HUES64 (cell line): ENCODE results near the gene NDUFS8.

Source experiments
- H3K27ac ChIP-seq: 2 replicates; pipeline ENCODE4 v1.7.0; 2013; ENCODE audit warnings: low read depth, low read length, inconsistent platforms
- H3K27me3 ChIP-seq: 2 replicates; pipeline ENCODE4 v1.6.1; 2013; ENCODE audit warnings: mild to moderate bottlenecking, low read length; ENCODE audit not compliant: insufficient read depth
- H3K36me3 ChIP-seq: 2 replicates; pipeline ENCODE4 v1.6.1; 2013; ENCODE audit warnings: mild to moderate bottlenecking, low read length; ENCODE audit not compliant: insufficient read depth
- H3K4me1 ChIP-seq: 2 replicates; pipeline ENCODE4 v1.6.1; 2013; ENCODE audit warnings: mild to moderate bottlenecking, low read length, moderate library complexity; ENCODE audit not compliant: insufficient read depth
- H3K4me3 ChIP-seq: 2 replicates; pipeline ENCODE4 v1.5.1; 2013; ENCODE audit warnings: mild to moderate bottlenecking, low read length, moderate library complexity
- H3K9ac ChIP-seq: 2 replicates; pipeline ENCODE4 v1.6.1; 2013; ENCODE audit warnings: mild to moderate bottlenecking, low read depth, low read length
- H3K9me3 ChIP-seq: 2 replicates; pipeline ENCODE4 v1.6.1; 2013; ENCODE audit warnings: low read depth, low read length; ENCODE audit not compliant: insufficient read depth
- WGBS: fragments of 150-250, 120-280 bp; methylation state at CpG from one replicate; pipeline ENCODE4 v1.1.7; 2013; ENCODE audit warnings: missing lambda C conversion rate; 5-methylcytosine and 5-hydroxymethylcytosine counted together

NDUFS8 gene

DNA sequence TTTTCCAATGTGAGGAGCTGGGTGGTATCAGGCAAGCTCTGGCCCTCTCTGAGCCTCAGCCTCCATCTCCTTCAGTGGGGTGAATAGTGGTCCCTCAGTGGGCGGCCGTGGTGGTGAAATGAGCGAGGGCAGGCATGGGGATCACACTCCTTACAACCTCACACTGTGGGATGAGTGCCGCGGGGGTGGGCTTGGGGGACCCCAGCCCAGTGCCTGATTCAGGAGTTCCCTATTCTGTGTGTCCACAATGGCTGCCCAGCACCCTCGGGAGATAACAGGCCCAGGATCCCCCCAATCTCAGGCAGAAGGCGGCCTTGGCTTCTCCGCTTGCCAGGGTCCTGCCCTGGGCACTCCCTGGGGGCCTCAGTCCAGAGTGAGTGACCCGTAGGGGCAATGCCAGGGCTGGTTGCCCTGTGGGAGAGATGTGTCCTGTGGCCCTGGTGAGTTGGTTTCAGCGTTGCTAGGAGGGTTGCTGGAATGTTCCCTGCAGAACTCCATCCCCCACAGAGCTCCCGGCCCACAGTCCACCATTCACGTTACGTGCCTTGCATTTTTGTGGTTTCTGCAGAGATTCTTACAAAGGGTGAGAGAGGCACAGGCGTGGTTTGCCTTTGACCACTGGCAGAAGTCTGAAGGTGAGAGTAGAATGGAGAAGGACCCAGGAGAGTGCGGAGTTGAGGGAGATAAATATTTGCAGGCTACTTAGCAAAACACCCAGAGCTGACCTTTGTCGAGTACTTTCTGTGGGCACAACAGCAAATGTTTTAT is 17.5 kb upstream of the NDUFS8 start:
- 84% methylated on average over 16 of the region's 16 CpGs for WGBS
- Histone ChIP-seq H3K9ac (no peak overlapping the region), H3K27ac (no peak overlapping the region), H3K36me3 (no peaks in the 10 kb centered on the region), H3K9me3 (no peaks in the 10 kb centered on the region), H3K27me3 (no peaks in the 10 kb centered on the region), H3K4me3 (no peak overlapping the region), H3K4me1 (peaks cover 12% of the 10 kb centered on the region)

DNA sequence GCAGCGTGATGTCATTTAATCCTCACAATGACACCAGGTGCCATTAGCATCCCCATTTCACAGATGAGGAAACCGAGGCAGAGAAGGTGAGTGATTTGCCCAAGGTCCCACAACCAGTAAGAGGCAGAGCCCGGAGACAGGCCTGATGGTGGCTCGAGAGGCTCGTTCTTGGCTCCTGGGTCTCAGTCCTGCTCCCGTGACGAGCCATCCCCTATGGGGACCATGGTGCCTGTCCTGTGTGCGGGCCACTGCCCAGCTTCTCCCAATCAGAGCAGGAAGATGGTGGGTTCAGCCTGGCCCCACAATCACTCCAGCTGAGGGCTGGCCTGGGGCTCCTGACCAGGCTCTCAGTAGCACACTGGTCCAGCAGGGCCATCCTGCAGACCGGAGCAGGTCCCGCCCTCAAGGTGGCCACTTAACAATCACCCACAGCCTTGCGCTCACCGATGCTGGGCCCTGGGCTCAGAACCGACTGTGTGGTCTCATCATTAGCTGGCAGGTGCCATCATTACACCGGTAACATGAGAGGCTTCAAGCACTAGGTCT is 16.8 kb upstream of the NDUFS8 start:
- H3K4me3 ChIP-seq, result no peak overlapping the region
- no peaks in the 10 kb centered on the region for H3K27me3 ChIP-seq
- no peaks in the 10 kb centered on the region for H3K36me3 ChIP-seq
- WGBS, result 92% methylated on average over 14 of the region's 14 CpGs
- H3K9ac ChIP-seq, result no peak overlapping the region
- no peaks in the 10 kb centered on the region for H3K9me3 ChIP-seq
- H3K27ac ChIP-seq, result no peak overlapping the region
- H3K4me1 ChIP-seq, result peaks cover 12% of the 10 kb centered on the region

DNA sequence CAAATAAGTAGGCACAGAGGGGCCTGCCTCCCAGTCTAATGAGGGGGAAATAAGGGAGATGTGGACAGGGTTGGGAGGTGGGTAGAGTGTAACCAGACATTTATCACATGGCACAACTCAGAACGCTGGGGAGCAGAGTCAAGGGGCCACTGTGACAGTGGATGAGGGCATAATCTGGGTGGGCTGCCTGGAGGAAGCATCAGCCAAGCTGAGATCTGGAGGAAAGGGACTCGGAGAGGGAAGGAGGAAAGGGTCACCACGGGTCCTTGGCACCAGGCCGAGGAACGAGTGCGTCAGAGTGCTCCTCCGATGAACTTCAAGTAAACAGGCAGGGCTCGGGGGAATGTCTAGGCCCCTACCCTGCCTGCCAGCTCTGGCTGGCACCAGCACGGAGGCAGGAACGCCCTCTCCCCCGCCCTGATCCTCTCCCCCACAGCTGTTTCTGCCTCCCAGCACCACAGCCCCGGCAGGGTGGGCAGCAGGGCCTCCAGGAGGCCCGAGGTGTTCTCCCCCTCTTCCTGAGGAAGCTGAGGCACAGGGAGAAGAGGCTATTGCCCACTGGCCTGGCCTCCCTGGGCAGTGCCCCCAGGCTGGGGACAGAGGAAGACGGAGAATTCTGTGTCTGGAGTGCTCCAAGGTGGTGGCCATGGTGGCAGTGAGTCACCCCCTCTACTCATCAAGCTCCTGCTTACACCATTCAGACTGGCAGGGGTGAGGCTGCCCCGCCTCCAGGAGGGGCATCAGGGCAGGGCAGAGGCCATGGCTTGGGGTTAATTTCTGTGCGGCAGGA is 16.1 kb upstream of the NDUFS8 start:
- Histone ChIP-seq H3K36me3 (no peaks in the 10 kb centered on the region), H3K4me1 (peaks cover 12% of the 10 kb centered on the region), H3K27ac (no peak overlapping the region), H3K27me3 (no peaks in the 10 kb centered on the region), H3K4me3 (no peak overlapping the region), H3K9ac (peak overlapping the region; percentile 11; the same call in 1 of the 2 replicates), H3K9me3 (no peaks in the 10 kb centered on the region)
- WGBS, result 84% methylated on average over 16 of the region's 16 CpGs

DNA sequence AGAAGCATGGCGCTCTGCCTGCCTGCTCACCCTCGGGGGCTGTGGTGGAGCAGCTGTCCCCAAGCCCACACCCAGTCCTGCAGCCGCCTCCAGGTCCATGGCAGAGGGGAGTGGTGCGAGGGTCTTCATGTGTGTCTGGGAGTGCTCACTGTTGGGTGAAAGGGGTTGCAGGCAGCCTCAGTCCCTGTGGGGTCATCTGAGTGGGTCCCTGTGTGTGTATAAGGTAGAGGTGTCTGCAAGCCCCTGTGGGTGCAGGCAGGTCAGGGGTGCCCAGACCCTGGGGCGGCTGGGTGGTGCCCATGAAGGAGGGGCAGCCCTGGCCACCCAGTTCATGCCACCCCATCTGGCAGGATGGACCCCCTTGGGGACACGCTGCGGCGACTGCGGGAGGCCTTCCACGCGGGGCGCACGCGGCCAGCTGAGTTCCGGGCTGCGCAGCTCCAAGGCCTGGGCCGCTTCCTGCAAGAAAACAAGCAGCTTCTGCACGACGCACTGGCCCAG is 15.5 kb upstream of the NDUFS8 start:
- Histone ChIP-seq H3K36me3 (no peaks in the 10 kb centered on the region), H3K4me1 (peaks cover 12% of the 10 kb centered on the region), H3K27me3 (no peaks in the 10 kb centered on the region), H3K4me3 (no peak overlapping the region), H3K27ac (no peak overlapping the region), H3K9me3 (no peaks in the 10 kb centered on the region), H3K9ac (no peak overlapping the region)
- 93% methylated on average over 19 of the region's 19 CpGs for WGBS

DNA sequence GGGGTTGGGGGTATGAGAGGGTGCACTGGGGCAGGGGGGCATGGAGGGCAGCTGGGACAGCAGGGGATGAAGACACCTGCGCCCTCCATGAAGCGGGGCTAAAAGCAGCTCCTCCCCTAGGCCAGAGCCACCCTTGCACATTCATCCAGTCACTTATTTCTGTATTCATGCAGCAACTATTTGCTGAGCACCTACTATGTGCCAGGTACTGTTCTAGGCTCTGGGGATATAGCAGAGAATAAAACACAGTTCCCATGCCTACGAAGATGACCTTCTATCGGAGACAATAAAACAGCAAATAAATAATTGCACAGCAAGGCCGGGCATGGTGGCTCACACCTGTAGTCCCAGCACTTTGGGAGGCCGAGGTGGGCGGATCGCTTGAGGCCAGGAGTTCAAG is 15.0 kb upstream of the NDUFS8 start:
- WGBS, result 96% methylated on average over 8 of the region's 8 CpGs
- Histone ChIP-seq H3K27ac (no peak overlapping the region), H3K4me1 (peaks cover 7% of the 10 kb centered on the region), H3K4me3 (no peak overlapping the region), H3K9me3 (no peaks in the 10 kb centered on the region), H3K27me3 (no peaks in the 10 kb centered on the region), H3K9ac (no peak overlapping the region), H3K36me3 (no peaks in the 10 kb centered on the region)

DNA sequence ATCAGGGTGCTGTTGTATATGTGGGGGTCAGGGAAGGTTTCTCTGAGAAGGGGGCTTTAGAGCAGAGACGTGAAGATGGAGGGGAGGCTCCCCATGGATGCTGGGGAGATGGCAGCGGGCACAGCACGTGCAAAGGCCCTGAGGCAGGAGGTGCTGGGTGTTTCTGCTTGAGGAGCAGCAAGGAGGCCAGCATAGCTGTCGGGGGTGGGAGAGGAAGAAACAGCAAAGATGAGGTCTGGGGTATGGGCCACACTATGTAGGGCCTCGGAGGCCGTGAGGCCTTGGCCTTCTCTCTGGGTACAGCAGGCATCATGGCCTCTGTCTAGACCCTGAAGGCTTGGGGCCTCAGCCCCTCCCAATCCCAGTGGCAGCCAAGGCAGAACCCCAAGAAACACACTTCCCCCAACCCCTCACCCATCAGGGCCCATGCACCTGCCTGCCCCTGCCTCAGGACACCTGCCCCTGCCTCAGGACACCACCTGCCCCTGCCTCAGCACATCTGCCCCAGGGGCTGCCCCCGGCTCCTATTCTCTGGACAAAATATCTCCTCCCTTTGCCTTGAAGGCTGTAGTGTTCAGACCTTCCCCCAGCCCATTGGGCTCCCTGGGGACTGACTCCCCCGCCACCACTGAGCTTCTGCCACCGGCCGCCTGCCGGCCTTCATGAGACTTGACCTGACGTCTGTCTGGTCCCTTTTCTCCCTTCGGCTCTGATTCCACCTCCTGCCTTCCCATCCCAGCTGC is 14.1 kb upstream of the NDUFS8 start:
- 79% methylated on average over 13 of the region's 13 CpGs for WGBS
- no peaks in the 10 kb centered on the region for H3K4me1 ChIP-seq
- no peaks in the 10 kb centered on the region for H3K9me3 ChIP-seq
- no peak overlapping the region for H3K4me3 ChIP-seq
- H3K27me3 ChIP-seq, result no peaks in the 10 kb centered on the region
- no peaks in the 10 kb centered on the region for H3K36me3 ChIP-seq
- no peak overlapping the region for H3K9ac ChIP-seq
- no peak overlapping the region for H3K27ac ChIP-seq

DNA sequence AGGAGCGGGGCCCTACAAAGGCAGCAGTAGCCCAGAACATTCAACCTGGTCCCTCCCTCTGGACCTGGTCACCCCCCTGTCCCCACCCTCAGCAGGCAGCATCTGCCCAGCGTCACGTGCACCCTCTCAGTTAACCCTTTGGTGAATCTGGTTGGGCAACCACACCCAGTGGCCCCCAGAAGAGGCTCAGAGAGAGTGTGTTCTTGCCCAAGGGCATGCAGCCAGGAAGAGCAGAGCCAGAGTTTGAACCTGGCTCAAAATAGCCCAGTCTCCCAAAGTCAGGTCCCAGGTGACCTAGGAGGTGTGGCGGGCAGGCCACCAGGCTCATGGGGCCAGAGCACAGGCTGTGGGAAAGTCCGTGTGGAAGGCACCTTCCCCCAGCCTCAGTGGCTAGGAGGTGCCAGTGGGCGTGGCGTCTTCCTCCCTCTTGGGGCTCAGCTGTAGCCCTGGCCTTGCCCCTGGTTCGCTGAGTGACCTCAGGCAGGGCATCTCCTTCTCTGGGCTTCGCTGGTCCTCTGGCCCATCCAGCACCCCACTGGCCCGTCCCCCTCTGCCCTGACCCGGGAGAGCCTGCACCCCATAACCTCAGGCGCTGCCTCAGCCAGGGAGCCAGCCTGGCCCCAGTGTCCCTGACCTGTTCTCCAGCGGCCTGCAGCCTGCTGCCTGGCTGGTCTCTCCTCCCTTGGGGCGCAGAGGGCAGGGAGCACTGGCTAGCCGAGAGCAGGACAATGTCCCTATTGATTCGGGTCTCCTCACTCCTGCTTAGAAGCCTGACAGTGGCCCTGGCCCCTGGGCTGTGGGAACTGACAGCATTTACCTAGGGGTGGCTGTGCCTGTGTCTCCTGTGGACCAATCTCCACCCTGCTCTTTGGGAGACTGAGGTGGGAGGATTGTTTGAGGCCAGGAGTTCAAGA is 13.3 kb upstream of the NDUFS8 start:
- no peak overlapping the region for H3K9ac ChIP-seq
- H3K36me3 ChIP-seq, result no peaks in the 10 kb centered on the region
- H3K4me1 ChIP-seq, result no peaks in the 10 kb centered on the region
- no peak overlapping the region for H3K4me3 ChIP-seq
- WGBS, result 81% methylated on average over 16 of the region's 16 CpGs
- H3K9me3 ChIP-seq, result no peaks in the 10 kb centered on the region
- H3K27ac ChIP-seq, result no peak overlapping the region
- no peaks in the 10 kb centered on the region for H3K27me3 ChIP-seq

DNA sequence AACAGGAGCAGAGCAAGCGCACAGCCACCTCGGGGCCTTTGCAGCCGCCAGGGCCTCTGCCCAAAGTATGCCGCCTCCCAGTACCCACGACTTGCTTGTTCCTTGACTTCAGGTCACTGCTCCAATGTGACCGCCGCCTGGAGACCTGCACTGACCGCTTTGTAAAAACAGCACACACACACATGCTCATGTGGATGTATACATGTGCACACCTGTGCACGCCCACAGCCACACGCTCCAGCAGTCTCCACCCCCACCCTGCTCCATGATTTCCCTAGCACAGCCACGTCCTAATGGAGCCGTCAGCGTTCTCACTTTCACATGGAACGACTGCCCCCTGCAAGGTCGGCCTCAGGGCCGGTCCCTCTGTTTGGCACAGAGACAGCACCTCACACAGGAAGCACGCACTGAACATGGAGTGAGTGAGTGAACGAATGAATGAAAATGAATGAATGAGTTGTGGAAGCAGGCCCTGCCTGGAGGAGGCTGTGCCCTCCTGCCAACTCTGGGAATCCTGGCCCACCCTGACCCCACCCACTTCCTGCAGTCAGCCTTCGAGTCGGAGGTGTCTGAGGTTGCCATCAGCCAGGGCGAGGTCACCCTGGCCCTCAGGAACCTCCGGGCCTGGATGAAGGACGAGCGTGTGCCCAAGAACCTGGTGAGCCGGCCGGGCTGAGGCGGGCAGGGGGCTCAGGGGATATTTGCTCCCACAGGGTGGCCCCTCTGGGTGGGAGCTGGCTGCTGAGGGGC is 12.3 kb upstream of the NDUFS8 start:
- no peak overlapping the region for H3K27ac ChIP-seq

DNA sequence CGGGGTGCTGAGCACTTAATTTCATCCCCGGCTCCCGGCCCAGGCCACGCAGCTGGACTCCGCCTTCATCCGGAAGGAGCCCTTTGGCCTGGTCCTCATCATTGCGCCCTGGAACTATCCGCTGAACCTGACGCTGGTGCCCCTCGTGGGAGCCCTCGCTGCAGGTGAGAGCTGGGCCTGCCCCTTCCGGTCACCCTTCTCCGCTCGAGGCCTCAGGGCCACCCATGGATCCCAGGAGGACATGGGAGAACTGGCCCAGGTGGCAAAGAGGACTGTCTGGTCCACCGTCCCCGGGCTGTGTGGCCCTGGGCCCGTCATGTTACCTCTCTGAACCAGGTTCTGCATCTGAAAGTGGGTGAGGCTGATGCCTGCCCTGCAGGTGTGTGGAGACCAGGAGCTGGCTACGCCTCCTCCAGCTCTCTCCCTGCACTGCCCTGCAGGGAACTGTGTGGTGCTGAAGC is 11.7 kb upstream of the NDUFS8 start:
- 92% methylated on average over 18 of the region's 18 CpGs for WGBS
- Histone ChIP-seq H3K9ac (no peak overlapping the region), H3K4me3 (no peak overlapping the region), H3K4me1 (no peaks in the 10 kb centered on the region), H3K36me3 (no peaks in the 10 kb centered on the region), H3K27ac (no peak overlapping the region), H3K27me3 (no peaks in the 10 kb centered on the region), H3K9me3 (no peaks in the 10 kb centered on the region)

More for the DNA sequence above, 12.3 kb upstream of the NDUFS8 start:
- Histone ChIP-seq H3K9ac (no peak overlapping the region), H3K27me3 (no peaks in the 10 kb centered on the region), H3K9me3 (no peaks in the 10 kb centered on the region), H3K4me1 (no peaks in the 10 kb centered on the region), H3K4me3 (no peak overlapping the region), H3K36me3 (no peaks in the 10 kb centered on the region)
- WGBS, result 85% methylated on average over 27 of the region's 27 CpGs
